Activated CD4-positive, alpha-beta memory T cell treated with anti-CD3 and anti-CD28 coated beads, Interleukin-2, amount 10 ng/mL, durations not matched to agents 7 days and 5 days (primary cell): ENCODE measurements around the gene NUCKS1. TPM values are rescaled to one million over a fixed set of nuclear protein-coding genes. Genes with fewer than 3 reads are reported as not detected.

Experiments used
- CTCF ChIA-PET: fragments of 350-600 bp; sonication (Branson Sonifier 250); formaldehyde crosslinking; loops from one replicate; lab custom pipeline; 2021; ENCODE audit warnings: antibody characterized with exemption, inconsistent platforms; lab: Charles Lee
- POLR2A ChIA-PET: fragments of 350-600 bp; sonication (Branson Sonifier 250); formaldehyde crosslinking; loops from one replicate; lab custom pipeline; 2021; ENCODE audit warnings: antibody characterized with exemption; lab: Charles Lee
- DNase-seq: peaks from one replicate; pipeline ENCODE4 v3.0.0-alpha.2; 2020
- H3K27ac Mint-ChIP-seq: one replicate; pipeline ENCODE4 v1.8.0; 2021; ENCODE audit warnings: mild to moderate bottlenecking, mixed read lengths
- H3K27me3 Mint-ChIP-seq: one replicate; pipeline ENCODE4 v1.8.0; 2021; ENCODE audit warnings: mixed read lengths
- H3K36me3 Mint-ChIP-seq: one replicate; pipeline ENCODE4 v1.8.0; 2021; ENCODE audit warnings: low read depth, mixed read lengths
- H3K4me1 Mint-ChIP-seq: one replicate; pipeline ENCODE4 v1.8.0; 2021; ENCODE audit warnings: mixed read lengths
- H3K4me3 Mint-ChIP-seq: one replicate; pipeline ENCODE4 v1.8.0; 2021; ENCODE audit warnings: mild to moderate bottlenecking, mixed read lengths
- H3K9me3 Mint-ChIP-seq: one replicate; pipeline ENCODE4 v1.8.0; 2021; ENCODE audit warnings: mixed read lengths
- total RNA-seq, 2 experiments: library from RNA; stranded (reverse); gene quantifications; one replicate each; pipeline ENCODE4 v1.2.3, GENCODE V29; 2021

NUCKS1 gene
- total RNA-seq, 2 experiments from 2014 or later = 163 to 185 TPM

- DNase-seq = no peak
- POLR2A ChIA-PET = interaction anchor here (2.6 kb wide), 1 partner anchor 7 kb away, joined by 18 read pairs; the partner anchor contains the start of gene RAB29
- Mint-ChIP-seq H3K4me1 (peaks cover 42% of the 10 kb centered on the region), H3K27me3 (no peaks in the 10 kb centered on the region), H3K36me3 (peaks cover 71% of the 10 kb centered on the region), H3K9me3 (no peaks in the 10 kb centered on the region), H3K27ac (no peak overlapping the region), H3K4me3 (no peak overlapping the region)
- CTCF ChIA-PET = no interaction called here
Observed at GRCh38 chr1:205767248-205767647, 17.3 kb upstream of the NUCKS1 start.

- CTCF ChIA-PET = interaction anchor here (1.0 kb wide), 1 partner anchor 26 kb away, joined by 3 read pairs; no protein-coding TSS in a partner anchor
- Mint-ChIP-seq H3K4me1 (peaks cover 35% of the 10 kb centered on the region), H3K4me3 (no peak overlapping the region), H3K36me3 (peaks cover 66% of the 10 kb centered on the region), H3K27me3 (no peaks in the 10 kb centered on the region), H3K27ac (peak overlapping the region; percentile 6), H3K9me3 (no peaks in the 10 kb centered on the region)
- DNase-seq = no peak
- POLR2A ChIA-PET = interaction anchor here (2.6 to 2.9 kb wide), 2 partner anchors 8 to 17 kb away, joined by 14 to 18 read pairs; partner anchors contain the start of genes NUCKS1 and RAB29
Observed at GRCh38 chr1:205766570-205766969, 16.6 kb upstream of the NUCKS1 start.

DNA sequence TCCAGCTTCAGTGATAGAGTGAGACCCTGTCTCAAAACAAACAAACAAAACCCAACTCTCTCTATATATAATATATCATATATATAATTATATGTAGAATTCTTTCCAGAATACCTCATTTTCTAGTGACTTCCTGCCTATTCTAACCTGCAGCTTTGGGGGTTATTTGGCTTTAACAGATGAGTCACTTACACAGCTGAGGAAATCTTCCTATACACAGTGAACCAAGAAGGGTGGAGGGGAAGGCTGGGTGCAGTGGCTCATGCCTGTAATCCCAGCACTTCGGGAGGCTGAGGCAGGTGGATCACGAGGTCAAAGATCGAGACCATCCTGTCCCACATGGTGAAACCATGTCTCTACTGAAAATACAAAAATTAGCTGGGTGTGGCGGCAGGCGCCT lies 16.1 kb upstream of the NUCKS1 start:
- H3K27me3 Mint-ChIP-seq = no peaks in the 10 kb centered on the region
- H3K4me3 Mint-ChIP-seq = no peak overlapping the region
- H3K36me3 Mint-ChIP-seq = peaks cover 65% of the 10 kb centered on the region
- no peak for DNase-seq
- H3K4me1 Mint-ChIP-seq = peaks cover 30% of the 10 kb centered on the region
- H3K27ac Mint-ChIP-seq = no peak overlapping the region
- no peaks in the 10 kb centered on the region for H3K9me3 Mint-ChIP-seq
- CTCF ChIA-PET = interaction anchor here (1.0 to 1.2 kb wide), 3 partner anchors 26 to 111 kb away, joined by 3 to 5 read pairs (median 3); no protein-coding TSS in a partner anchor
- POLR2A ChIA-PET = interaction anchor here (0.6 to 2.9 kb wide), 5 partner anchors 9 to 84 kb away, joined by 3 to 18 read pairs (median 3); partner anchors contain the start of genes NUCKS1, PM20D1 and RAB29

DNA sequence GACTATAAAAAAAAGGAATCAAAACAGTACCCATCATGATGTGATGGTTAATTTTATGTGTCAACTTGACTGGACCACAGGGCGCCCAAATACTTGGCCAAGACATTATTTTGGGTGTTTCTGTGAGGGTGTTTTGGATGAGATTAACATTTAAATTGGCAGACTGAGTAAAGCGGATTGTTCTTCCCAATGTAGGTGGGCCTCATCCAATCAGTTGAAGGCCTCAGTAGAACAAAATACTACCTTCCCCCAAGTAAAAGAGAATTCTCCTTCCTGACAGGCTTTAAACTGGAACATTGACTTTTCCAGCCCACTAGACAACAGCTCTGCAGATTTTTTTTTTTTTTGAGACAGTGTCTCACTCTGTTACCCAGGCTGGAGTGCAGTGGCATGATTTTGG lies 14.6 kb upstream of the NUCKS1 start:
- no peaks in the 10 kb centered on the region for H3K9me3 Mint-ChIP-seq
- ChIA-PET POLR2A (interaction anchor here (2.6 to 2.9 kb wide), 2 partner anchors 10 to 15 kb away, joined by 14 to 18 read pairs; partner anchors contain the start of genes NUCKS1 and RAB29), CTCF (interaction anchor here (1.2 kb wide), 1 partner anchor 106 kb away, joined by 5 read pairs; no protein-coding TSS in a partner anchor)
- no peak overlapping the region for H3K4me3 Mint-ChIP-seq
- no peak overlapping the region for H3K27ac Mint-ChIP-seq
- no peak for DNase-seq
- peaks cover 19% of the 10 kb centered on the region for H3K4me1 Mint-ChIP-seq
- no peaks in the 10 kb centered on the region for H3K27me3 Mint-ChIP-seq
- H3K36me3 Mint-ChIP-seq = peaks cover 51% of the 10 kb centered on the region

DNA sequence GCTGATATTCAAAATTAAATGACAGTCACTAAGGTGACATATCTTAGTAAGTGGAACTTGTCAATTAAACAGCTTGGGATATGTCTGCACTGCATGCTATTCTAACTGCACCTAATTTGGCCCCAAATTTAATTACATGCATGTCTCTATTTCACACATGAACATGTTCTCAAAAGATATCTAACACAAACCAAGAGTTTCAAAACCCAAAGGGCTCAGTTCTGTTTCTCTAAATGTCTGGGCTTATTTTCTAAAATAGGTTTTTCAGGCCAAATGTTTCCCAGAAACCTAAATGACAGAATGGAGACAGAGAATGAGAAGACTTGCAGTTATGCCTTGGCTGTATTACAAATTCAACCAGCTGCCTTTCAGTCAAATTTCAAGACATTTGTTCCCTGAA lies 14.0 kb upstream of the NUCKS1 start:
- ChIA-PET POLR2A (interaction anchor here (1.7 to 2.9 kb wide), 2 partner anchors 15 to 41 kb away, joined by 3 to 14 read pairs; partner anchors contain the start of gene NUCKS1), CTCF (interaction anchor here (0.7 kb wide), 1 partner anchor 213 kb away, joined by 3 read pairs; no protein-coding TSS in a partner anchor)
- Mint-ChIP-seq H3K27ac (no peak overlapping the region), H3K4me1 (peaks cover 19% of the 10 kb centered on the region), H3K36me3 (peaks cover 45% of the 10 kb centered on the region), H3K27me3 (no peaks in the 10 kb centered on the region), H3K9me3 (no peaks in the 10 kb centered on the region), H3K4me3 (no peak overlapping the region)
- no peak for DNase-seq

DNA sequence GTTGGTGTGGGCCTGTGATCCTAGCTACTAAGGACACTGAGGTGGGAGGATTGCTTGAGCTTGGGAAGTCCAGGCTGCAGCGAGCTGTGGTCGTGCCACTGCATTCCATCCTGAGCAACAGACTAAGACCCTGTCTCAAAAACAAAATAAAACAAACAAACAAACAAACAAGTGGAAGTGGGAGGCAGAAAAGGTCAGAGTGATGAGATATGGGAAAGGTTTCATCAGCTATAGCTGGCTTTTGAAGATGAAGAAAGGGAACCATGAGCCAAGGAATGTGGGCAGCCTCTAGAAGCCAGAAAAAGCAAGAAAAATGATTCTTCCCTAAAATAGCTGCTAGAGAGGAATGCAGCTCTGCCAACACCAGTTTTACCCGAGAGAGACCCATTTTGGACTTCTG lies 10.6 kb upstream of the NUCKS1 start:
- peaks cover 8% of the 10 kb centered on the region for H3K4me1 Mint-ChIP-seq
- H3K27me3 Mint-ChIP-seq = no peaks in the 10 kb centered on the region
- POLR2A ChIA-PET = interaction anchor here (1.5 to 2.9 kb wide), 4 partner anchors 10 to 14 kb away, joined by 5 to 17 read pairs (median 8); partner anchors contain the start of genes NUCKS1 and RAB29
- no peak for DNase-seq
- H3K9me3 Mint-ChIP-seq = no peaks in the 10 kb centered on the region
- H3K4me3 Mint-ChIP-seq = no peak overlapping the region
- H3K27ac Mint-ChIP-seq = no peak overlapping the region
- H3K36me3 Mint-ChIP-seq = peaks cover 27% of the 10 kb centered on the region
- CTCF ChIA-PET = interaction anchor here (0.5 to 1.7 kb wide), 3 partner anchors 11 to 225 kb away, joined by 3 read pairs; no protein-coding TSS in a partner anchor

- peaks cover 8% of the 10 kb centered on the region for H3K36me3 Mint-ChIP-seq
- ChIA-PET POLR2A (interaction anchor here (1.2 kb wide), 1 partner anchor 124 kb away, joined by 3 read pairs; no protein-coding TSS in a partner anchor), CTCF (interaction anchor here (0.9 kb wide), 1 partner anchor 45 kb away, joined by 4 read pairs; no protein-coding TSS in a partner anchor)
- H3K4me3 Mint-ChIP-seq = no peak overlapping the region
- DNase-seq = no peak
- H3K27ac Mint-ChIP-seq = no peak overlapping the region
- H3K9me3 Mint-ChIP-seq = no peaks in the 10 kb centered on the region
- H3K27me3 Mint-ChIP-seq = no peaks in the 10 kb centered on the region
- H3K4me1 Mint-ChIP-seq = peaks cover 3% of the 10 kb centered on the region
Observed at GRCh38 chr1:205756552-205756951, 6.6 kb upstream of the NUCKS1 start.

- Mint-ChIP-seq H3K36me3 (peaks cover 7% of the 10 kb centered on the region), H3K4me3 (no peak overlapping the region), H3K4me1 (peaks cover 15% of the 10 kb centered on the region), H3K9me3 (no peaks in the 10 kb centered on the region), H3K27ac (no peak overlapping the region), H3K27me3 (no peaks in the 10 kb centered on the region)
- ChIA-PET CTCF (interaction anchor here (1.1 to 1.3 kb wide), 2 partner anchors 44 to 163 kb away, joined by 3 read pairs; no protein-coding TSS in a partner anchor), POLR2A (interaction anchor here (0.8 to 1.4 kb wide), 3 partner anchors 16 to 28 kb away, joined by 3 to 7 read pairs (median 4); partner anchors contain the start of gene RAB29)
- no peak for DNase-seq
Observed at GRCh38 chr1:205754857-205755256, 4.9 kb upstream of the NUCKS1 start.

GRCh38 chr1:205751036-205751651 lies 1.2 kb upstream of the NUCKS1 start:
- peaks cover 36% of the 10 kb centered on the region for H3K4me1 Mint-ChIP-seq
- H3K4me3 Mint-ChIP-seq = peak overlapping the region; percentile 87
- H3K27ac Mint-ChIP-seq = peak overlapping the region; percentile 96
- CTCF ChIA-PET = interaction anchor here (0.6 to 1.1 kb wide), 2 partner anchors 20 to 32 kb away, joined by 3 to 4 read pairs; no protein-coding TSS in a partner anchor
- H3K27me3 Mint-ChIP-seq = no peaks in the 10 kb centered on the region
- DNase-seq = no peak
- POLR2A ChIA-PET = interaction anchor here (0.8 to 3.7 kb wide), 7 partner anchors 9 to 120 kb away, joined by 3 to 99 read pairs (median 3); partner anchors contain the start of gene RAB29
- H3K9me3 Mint-ChIP-seq = no peaks in the 10 kb centered on the region
- H3K36me3 Mint-ChIP-seq = peaks cover 21% of the 10 kb centered on the region

- Mint-ChIP-seq H3K4me1 (peaks cover 47% of the 10 kb centered on the region), H3K9me3 (no peaks in the 10 kb centered on the region), H3K27ac (peak overlapping the region; percentile 96), H3K36me3 (peaks cover 26% of the 10 kb centered on the region), H3K4me3 (peak overlapping the region; percentile 87), H3K27me3 (no peaks in the 10 kb centered on the region)
- POLR2A ChIA-PET = interaction anchor here (0.6 to 3.7 kb wide), 26 partner anchors 10 to 826 kb away, joined by 3 to 99 read pairs (median 5); partner anchors contain the start of genes ELK4 and RAB29
- CTCF ChIA-PET = interaction anchor here (0.5 to 1.1 kb wide), 5 partner anchors 8 to 33 kb away, joined by 3 to 4 read pairs (median 3); no protein-coding TSS in a partner anchor
- peak; percentile 95 for DNase-seq
Observed at GRCh38 chr1:205749234-205750137, 496 bp downstream of the NUCKS1 start.

DNA sequence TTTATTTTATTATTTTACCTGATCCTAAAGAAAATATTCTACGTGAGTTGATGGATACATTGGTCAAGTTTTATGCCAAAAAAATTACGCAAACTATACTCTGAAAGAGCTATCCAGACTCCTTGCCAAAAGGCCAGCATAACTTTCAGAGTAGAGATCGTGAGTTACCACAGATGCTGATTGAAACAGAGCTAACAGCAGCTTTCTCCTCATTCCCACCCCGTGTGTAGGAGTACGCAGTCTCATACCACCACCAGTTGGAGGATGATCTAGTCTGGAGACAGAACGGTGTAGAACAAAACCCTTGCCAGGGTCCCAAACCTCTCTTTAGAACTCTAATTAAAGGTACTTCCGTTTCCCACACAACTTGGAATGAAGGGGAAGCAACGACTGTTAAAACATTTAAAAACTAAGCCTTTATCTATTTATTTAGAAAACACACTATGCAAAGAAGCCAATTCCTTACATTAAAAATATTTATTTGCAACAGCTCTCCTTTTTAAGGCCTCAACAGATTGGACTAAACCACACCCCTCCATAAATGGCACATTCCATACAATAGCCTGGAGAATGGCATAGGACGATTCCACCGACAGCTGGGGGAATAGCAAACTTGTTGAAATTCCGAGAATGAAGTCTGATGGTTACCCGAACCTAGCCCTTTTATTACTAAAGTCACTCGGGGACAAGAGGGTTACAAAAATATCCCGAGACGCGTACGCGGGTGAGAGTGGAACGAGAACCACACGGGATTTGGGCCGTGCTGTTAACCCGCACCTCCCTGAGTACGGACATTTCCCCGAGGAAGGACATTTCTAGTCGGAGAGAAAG lies 1.4 kb downstream of the NUCKS1 start:
- CTCF ChIA-PET = interaction anchor here (0.5 to 1.1 kb wide), 7 partner anchors 9 to 40 kb away, joined by 3 to 4 read pairs (median 3); no protein-coding TSS in a partner anchor
- DNase-seq = peak; percentile 35

More for the DNA sequence above, 1.4 kb downstream of the NUCKS1 start:
- Mint-ChIP-seq H3K4me3 (peak overlapping the region; percentile 87), H3K36me3 (peaks cover 30% of the 10 kb centered on the region), H3K9me3 (no peaks in the 10 kb centered on the region), H3K27ac (peak overlapping the region; percentile 90), H3K4me1 (peaks cover 51% of the 10 kb centered on the region), H3K27me3 (no peaks in the 10 kb centered on the region)
- POLR2A ChIA-PET = interaction anchor here (0.6 to 3.7 kb wide), 25 partner anchors 9 to 827 kb away, joined by 3 to 99 read pairs (median 5); partner anchors contain the start of genes ELK4 and RAB29
